Mesothelial cell of epicardium (in vitro differentiated cells): ENCODE data around the gene GALNT10. TPM values are rescaled to one million over a fixed set of nuclear protein-coding genes. Genes with fewer than 3 reads are reported as not detected.

Experiments
- DNase-seq, 2 experiments: peaks; one replicate each; pipeline ENCODE4 v3.0.0; 2021; ENCODE audit warnings: low spot score in 2 of 2; ENCODE audit not compliant: unreplicated experiment in 2 of 2
- H3K27ac Mint-ChIP-seq: 2 replicates; pipeline ENCODE4 v1.8.0; 2021; ENCODE audit warnings: mixed read lengths
- H3K27me3 Mint-ChIP-seq: 2 replicates; pipeline ENCODE4 v1.8.0; 2021; ENCODE audit warnings: low read depth, mixed read lengths
- H3K36me3 Mint-ChIP-seq: 2 replicates; pipeline ENCODE4 v1.8.0; 2021; ENCODE audit warnings: mixed read lengths
- H3K4me1 Mint-ChIP-seq: 2 replicates; pipeline ENCODE4 v1.8.0; 2021; ENCODE audit warnings: mixed read lengths
- H3K4me3 Mint-ChIP-seq: 2 replicates; pipeline ENCODE4 v1.8.0; 2021; ENCODE audit warnings: mild to moderate bottlenecking, moderate library complexity, mixed read lengths
- H3K9me3 Mint-ChIP-seq: 2 replicates; pipeline ENCODE4 v1.8.0; 2021; ENCODE audit warnings: mixed read lengths
- total RNA-seq: library from RNA; stranded (reverse); gene quantifications from 3 replicates; pipeline ENCODE4 v1.2.1, GENCODE V29; 2021
- TF ChIP-seq, protein P1 (sequence below): fragments of 200-600 bp; sonication (generic); IDR thresholded peaks from one replicate; pipeline ENCODE4 v1.5.0; 2021; ENCODE audit warnings: antibody characterized with exemption; ENCODE audit not compliant: unreplicated experiment

Gene GALNT10
- total RNA-seq, 1 donor from 2014 or later: 13.9 TPM

DNA sequence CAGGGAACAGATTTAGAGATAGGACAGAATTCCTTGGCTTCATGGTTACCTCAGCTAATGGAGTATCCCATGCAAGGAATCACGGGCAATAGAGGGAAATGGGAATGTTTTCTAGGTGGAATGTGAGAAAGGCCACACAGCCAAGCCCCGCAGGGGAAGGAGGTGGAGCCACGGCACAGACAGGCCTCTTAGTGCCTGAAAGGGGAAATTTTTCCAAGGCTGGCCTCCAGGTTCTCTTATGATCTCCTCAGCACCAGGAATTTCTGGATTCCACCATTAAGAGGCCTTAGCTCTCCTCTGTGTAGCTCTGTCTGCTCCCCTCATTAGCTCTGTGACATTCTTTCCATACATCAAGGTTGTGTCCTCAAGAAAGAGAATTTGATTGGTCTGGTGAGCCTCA lies 124.7 kb downstream of the GALNT10 start:
- H3K4me3 Mint-ChIP-seq: no peak overlapping the region
- H3K27ac Mint-ChIP-seq: no peak overlapping the region
- TF ChIP-seq, protein P1, sequence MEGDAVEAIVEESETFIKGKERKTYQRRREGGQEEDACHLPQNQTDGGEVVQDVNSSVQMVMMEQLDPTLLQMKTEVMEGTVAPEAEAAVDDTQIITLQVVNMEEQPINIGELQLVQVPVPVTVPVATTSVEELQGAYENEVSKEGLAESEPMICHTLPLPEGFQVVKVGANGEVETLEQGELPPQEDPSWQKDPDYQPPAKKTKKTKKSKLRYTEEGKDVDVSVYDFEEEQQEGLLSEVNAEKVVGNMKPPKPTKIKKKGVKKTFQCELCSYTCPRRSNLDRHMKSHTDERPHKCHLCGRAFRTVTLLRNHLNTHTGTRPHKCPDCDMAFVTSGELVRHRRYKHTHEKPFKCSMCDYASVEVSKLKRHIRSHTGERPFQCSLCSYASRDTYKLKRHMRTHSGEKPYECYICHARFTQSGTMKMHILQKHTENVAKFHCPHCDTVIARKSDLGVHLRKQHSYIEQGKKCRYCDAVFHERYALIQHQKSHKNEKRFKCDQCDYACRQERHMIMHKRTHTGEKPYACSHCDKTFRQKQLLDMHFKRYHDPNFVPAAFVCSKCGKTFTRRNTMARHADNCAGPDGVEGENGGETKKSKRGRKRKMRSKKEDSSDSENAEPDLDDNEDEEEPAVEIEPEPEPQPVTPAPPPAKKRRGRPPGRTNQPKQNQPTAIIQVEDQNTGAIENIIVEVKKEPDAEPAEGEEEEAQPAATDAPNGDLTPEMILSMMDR: no peak
- H3K4me1 Mint-ChIP-seq: peaks cover 3% of the 10 kb centered on the region
- DNase-seq: no peak
- H3K9me3 Mint-ChIP-seq: no peaks in the 10 kb centered on the region
- no peaks in the 10 kb centered on the region for H3K36me3 Mint-ChIP-seq
- no peaks in the 10 kb centered on the region for H3K27me3 Mint-ChIP-seq

DNA sequence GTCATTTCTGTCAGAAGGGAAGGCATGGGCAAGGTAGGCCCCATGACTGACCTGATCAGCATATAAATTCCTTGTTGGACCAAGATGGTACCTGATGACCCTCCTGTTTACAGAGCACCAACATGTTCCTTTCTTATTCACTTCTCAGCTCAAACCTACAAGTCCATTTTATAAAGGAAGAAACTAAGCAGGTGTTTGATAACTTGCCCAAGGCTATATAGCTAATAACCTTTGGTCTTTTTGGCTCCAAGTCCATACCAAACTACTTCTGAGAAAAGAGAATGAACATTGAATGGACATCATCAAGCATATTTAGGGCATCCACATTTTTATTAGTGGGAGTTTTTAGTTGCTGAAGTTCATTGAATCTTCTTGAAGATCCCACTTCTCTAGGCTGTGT lies 125.2 kb downstream of the GALNT10 start:
- no peak overlapping the region for H3K4me3 Mint-ChIP-seq
- H3K36me3 Mint-ChIP-seq: no peaks in the 10 kb centered on the region
- DNase-seq: no peak
- no peaks in the 10 kb centered on the region for H3K9me3 Mint-ChIP-seq
- TF ChIP-seq, protein P1: no peak
- H3K27me3 Mint-ChIP-seq: no peaks in the 10 kb centered on the region
- peaks cover 7% of the 10 kb centered on the region for H3K4me1 Mint-ChIP-seq
- no peak overlapping the region for H3K27ac Mint-ChIP-seq

DNA sequence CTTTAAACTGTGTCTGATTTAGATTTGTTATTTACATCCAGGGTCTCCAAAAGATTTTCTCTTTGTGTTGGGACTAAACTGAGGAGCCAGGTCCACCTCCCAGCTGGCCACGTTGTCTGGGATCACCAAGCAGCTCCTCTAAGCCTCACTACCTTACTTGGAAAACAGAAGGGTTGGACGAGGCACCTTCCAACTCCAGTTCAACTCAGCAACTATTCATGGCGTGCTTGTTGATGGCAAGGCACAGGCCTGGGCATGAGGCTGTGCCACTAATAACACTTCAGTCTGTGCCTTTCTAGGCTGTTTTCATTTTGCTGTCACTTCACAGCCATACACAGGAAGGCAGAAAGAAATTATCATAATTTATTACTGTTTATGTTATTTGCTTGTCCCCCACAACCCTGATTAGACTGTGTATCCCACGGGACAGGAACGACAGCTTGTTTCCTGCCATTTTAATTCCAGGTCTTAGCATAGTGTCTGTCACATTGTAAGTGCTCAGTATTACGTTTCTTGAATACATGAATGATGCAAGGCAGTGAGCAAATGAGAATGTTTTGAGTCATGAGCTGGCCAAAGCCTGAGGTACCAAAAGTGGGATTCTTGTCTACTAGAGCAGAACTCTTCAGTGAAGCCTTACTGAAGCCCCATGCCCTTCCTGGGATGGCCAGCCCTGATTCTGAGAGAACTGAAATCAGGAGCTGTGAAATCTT lies 125.8 kb downstream of the GALNT10 start:
- TF ChIP-seq, protein P1: no peak
- Mint-ChIP-seq H3K4me1 (peaks cover 9% of the 10 kb centered on the region), H3K27me3 (no peaks in the 10 kb centered on the region), H3K4me3 (no peak overlapping the region), H3K9me3 (no peaks in the 10 kb centered on the region), H3K36me3 (no peaks in the 10 kb centered on the region), H3K27ac (no peak overlapping the region)
- no peak for DNase-seq

DNA sequence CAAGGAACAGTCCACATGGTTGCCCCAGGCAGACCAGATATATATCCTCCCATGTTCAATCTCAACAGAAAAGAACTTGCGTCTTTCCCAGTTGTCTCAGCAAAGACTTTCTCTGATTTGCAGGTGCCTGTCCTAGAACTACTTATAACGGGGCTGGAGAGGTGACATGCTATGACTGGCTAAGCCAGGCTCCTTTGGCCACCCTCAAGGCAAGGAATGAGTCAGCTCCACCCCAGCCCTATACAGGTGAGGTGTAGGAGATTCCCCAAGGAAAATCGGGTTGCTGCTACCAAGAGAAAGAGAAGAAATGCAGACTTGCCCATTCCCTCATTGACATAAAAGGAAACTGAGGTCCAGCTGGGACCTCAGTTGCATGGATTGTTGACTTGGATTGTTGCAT lies 127.4 kb downstream of the GALNT10 start:
- H3K27me3 Mint-ChIP-seq: no peaks in the 10 kb centered on the region
- peaks cover 6% of the 10 kb centered on the region for H3K4me1 Mint-ChIP-seq
- no peak overlapping the region for H3K4me3 Mint-ChIP-seq
- DNase-seq: no peak
- no peaks in the 10 kb centered on the region for H3K36me3 Mint-ChIP-seq
- no peak overlapping the region for H3K27ac Mint-ChIP-seq
- no peaks in the 10 kb centered on the region for H3K9me3 Mint-ChIP-seq
- TF ChIP-seq, protein P1: no peak

DNA sequence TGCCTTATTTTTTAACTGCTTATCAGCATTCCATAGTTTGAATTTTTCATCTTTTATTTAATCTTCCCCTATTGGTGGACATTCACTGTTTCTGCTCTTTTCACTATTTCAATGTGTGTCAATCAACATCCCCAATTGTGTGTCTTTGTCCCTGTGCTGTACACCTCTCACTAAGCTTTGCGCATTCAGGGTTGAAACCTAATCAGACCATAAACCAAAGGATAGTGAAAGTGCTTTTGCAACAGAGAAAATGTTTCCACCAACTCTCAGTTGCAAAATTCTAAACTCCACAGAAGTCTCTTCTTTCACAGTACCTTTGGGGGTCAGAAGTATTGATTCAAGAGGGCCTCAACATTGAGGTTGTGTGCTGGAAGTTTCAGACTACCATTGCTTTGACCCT lies 128.2 kb downstream of the GALNT10 start:
- H3K9me3 Mint-ChIP-seq: no peaks in the 10 kb centered on the region
- no peaks in the 10 kb centered on the region for H3K27me3 Mint-ChIP-seq
- no peak overlapping the region for H3K27ac Mint-ChIP-seq
- DNase-seq: no peak
- TF ChIP-seq, protein P1: no peak
- no peaks in the 10 kb centered on the region for H3K36me3 Mint-ChIP-seq
- peaks cover 6% of the 10 kb centered on the region for H3K4me1 Mint-ChIP-seq
- no peak overlapping the region for H3K4me3 Mint-ChIP-seq
